Epithelial cell of proximal tubule (primary cell): ENCODE results near the gene PTER. TPM values are rescaled to one million over a fixed set of nuclear protein-coding genes. Genes with fewer than 3 reads are reported as not detected.
A peak's percentile ranks its signal among the peaks of the same experiment; 100 is the strongest.

Source experiments
- DNase-seq: peaks from one replicate; pipeline ENCODE4 v3.0.0-alpha.2; 2011; ENCODE audit warnings: low read depth
- H3K4me3 ChIP-seq: 2 replicates; pipeline ENCODE4 v1.5.1; 2011; ENCODE audit warnings: low read depth, mild to moderate bottlenecking, low read length
- total RNA-seq: library from RNA; depleted of rRNA; stranded (reverse); fragments of >200 nt; gene quantifications from 2 replicates; pipeline ENCODE4 v1.2.3, GENCODE V29; 2015
- TF ChIP-seq, protein P1 (sequence below): conservative IDR thresholded peaks from 2 replicates; pipeline ENCODE4 v1.5.1; 2012; ENCODE audit warnings: low read depth, mild to moderate bottlenecking, low read length

PTER gene
- total RNA-seq, 1 donor from 2014 or later: 15.3 TPM

DNA sequence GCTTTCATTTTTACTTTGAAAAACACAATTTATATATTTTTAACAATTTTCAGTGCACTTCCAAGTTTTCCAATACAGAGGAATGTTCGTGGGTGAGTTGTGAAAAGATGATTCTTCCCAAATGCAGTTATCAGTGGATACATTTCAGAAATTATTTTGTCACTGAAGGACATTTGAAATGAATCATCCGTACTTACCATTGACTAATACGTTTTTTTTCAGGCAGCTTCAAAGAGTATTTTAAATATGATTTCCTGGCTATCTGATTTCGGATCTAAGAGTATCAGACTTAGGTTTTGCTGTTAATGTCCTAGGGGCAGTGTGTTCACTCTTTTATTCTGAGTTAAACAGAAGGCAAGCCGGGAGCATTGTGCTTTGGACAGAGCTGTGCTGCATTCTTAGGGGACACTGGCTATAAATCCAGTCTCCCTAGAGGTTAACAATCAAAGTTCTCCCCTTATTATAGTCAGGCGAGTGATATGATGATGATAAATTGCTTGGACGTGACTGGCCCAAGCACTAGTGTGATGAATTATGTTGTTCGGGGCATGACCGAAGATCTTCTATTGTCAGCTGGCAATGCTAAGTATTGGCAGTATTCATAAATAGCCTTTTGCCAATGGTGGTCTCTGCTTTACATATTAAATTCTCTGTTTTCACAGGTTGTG lies 4.5 kb downstream of the PTER start:
- no peak for DNase-seq
- peak overlapping the region; percentile 72 for H3K4me3 ChIP-seq
- TF ChIP-seq, protein P1, sequence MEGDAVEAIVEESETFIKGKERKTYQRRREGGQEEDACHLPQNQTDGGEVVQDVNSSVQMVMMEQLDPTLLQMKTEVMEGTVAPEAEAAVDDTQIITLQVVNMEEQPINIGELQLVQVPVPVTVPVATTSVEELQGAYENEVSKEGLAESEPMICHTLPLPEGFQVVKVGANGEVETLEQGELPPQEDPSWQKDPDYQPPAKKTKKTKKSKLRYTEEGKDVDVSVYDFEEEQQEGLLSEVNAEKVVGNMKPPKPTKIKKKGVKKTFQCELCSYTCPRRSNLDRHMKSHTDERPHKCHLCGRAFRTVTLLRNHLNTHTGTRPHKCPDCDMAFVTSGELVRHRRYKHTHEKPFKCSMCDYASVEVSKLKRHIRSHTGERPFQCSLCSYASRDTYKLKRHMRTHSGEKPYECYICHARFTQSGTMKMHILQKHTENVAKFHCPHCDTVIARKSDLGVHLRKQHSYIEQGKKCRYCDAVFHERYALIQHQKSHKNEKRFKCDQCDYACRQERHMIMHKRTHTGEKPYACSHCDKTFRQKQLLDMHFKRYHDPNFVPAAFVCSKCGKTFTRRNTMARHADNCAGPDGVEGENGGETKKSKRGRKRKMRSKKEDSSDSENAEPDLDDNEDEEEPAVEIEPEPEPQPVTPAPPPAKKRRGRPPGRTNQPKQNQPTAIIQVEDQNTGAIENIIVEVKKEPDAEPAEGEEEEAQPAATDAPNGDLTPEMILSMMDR: no peak

- TF ChIP-seq, protein P1: no peak
- H3K4me3 ChIP-seq: no peak overlapping the region
- no peak for DNase-seq
Measured at GRCh38 chr10:16442914-16443313, 6.1 kb downstream of the PTER start.

GRCh38 chr10:16445770-16446469 lies 9.1 kb downstream of the PTER start:
- TF ChIP-seq, protein P1: no peak
- no peak overlapping the region for H3K4me3 ChIP-seq

DNA sequence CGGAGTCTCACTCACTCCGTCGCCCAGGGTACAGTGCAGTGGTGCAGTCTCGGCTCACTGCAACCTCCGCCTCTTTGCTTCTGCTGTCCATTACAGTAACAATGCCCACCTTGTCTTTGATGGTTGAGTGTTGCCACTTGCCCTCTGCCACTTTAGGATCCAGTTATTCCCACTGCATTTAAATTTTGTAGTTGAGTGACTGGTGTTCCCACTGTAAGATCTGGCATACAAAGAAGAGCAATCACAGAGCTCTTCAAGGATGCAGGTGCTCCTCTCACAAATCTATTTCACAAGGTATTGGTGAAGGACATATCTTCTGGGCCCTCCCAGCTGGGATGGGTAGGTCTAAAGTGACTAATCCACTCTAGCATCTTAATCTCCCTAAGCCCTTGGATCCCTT lies 12.6 kb downstream of the PTER start:
- TF ChIP-seq, protein P1: no peak
- DNase-seq: no peak
- H3K4me3 ChIP-seq: no peak overlapping the region

More at GRCh38 chr10:16445770-16446469, 9.1 kb downstream of the PTER start:
- no peak for DNase-seq

- TF ChIP-seq, protein P1: no peak
- no peak for DNase-seq
- no peak overlapping the region for H3K4me3 ChIP-seq
Measured at GRCh38 chr10:16458166-16458955, 21.6 kb downstream of the PTER start.

DNA sequence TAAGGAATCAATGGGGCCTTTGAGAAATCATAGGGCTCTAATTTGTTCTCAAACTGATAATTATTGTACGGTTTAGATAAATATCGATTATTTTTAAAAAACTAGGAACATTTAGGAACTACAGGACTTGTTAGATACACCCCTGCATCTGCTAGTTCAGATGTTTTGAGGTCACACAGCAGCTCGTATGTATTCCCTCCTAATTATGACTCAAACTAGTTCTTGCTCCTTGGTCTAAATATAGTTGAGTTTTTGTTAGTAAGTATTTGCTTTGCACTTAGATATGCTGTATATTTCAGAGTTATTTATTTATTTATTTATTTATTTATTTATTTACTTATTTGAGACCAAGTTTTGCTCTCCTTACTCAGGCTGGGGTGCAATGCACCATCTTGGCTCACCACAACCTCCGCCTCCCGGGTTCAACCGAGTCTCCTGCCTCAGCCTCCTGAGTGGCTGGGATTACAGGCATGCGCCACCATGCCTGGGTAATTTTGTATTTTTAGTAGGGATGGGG lies 22.7 kb downstream of the PTER start:
- DNase-seq: no peak
- H3K4me3 ChIP-seq: no peak overlapping the region
- TF ChIP-seq, protein P1: no peak
